MM.1S (cell line): ENCODE results near the gene LINGO3.

ENCODE experiments used
- CTCF ChIP-seq: fragments of 300-600 bp; sonication (generic); IDR thresholded peaks from 2 replicates; pipeline ENCODE4 v1.5.1; 2016; ENCODE audit warnings: antibody characterized with exemption, low read length, mixed read lengths
- EZH2 ChIP-seq: fragments of 300-600 bp; sonication (generic); optimal IDR thresholded peaks from 2 replicates; pipeline ENCODE3; 2017; ENCODE audit warnings: low read depth, mild to moderate bottlenecking, antibody characterized with exemption, low read length, mixed read lengths
- EZH2phosphoT487 ChIP-seq: fragments of 300-600 bp; sonication (generic); IDR thresholded peaks from 2 replicates; pipeline ENCODE4 v1.6.1; 2018; ENCODE audit warnings: antibody characterized with exemption, low read length

- TF ChIP-seq EZH2 = no peak
- no peak for TF ChIP-seq EZH2phosphoT487
- TF ChIP-seq CTCF = no peak
These were observed 30.2 kb upstream of the LINGO3 start for GRCh38 chr19:2338055-2338615.
